ENCODE results near the gene ELF3.
"Not testable (repeated sequence)": the region's sequence is repeated elsewhere in the genome, so short reads cannot be mapped to it uniquely, and the experiment has no call there.

GRCh38 chr1:202054673-202055072 is 44.3 kb downstream of the ELF3 start:
- not testable (repeated sequence) for TF ChIP-seq CTCF, POLR2A, POLR2AphosphoS5 (IDR thresholded peaks at IDR 0.05)
